NB4 (cell line): ENCODE results near the gene MFF.

ENCODE experiments used
- POLR2A ChIP-seq: IDR thresholded peaks from 2 replicates; pipeline ENCODE4 v1.6.1; 2011; ENCODE audit warnings: mild to moderate bottlenecking; ENCODE audit not compliant: insufficient read length; ENCODE audit errors: extremely low read depth
- TF ChIP-seq, protein P1 (sequence below): IDR thresholded peaks from one replicate; pipeline ENCODE4 v1.5.1; 2012; ENCODE audit warnings: low read depth, low read length

- TF ChIP-seq, protein P1, sequence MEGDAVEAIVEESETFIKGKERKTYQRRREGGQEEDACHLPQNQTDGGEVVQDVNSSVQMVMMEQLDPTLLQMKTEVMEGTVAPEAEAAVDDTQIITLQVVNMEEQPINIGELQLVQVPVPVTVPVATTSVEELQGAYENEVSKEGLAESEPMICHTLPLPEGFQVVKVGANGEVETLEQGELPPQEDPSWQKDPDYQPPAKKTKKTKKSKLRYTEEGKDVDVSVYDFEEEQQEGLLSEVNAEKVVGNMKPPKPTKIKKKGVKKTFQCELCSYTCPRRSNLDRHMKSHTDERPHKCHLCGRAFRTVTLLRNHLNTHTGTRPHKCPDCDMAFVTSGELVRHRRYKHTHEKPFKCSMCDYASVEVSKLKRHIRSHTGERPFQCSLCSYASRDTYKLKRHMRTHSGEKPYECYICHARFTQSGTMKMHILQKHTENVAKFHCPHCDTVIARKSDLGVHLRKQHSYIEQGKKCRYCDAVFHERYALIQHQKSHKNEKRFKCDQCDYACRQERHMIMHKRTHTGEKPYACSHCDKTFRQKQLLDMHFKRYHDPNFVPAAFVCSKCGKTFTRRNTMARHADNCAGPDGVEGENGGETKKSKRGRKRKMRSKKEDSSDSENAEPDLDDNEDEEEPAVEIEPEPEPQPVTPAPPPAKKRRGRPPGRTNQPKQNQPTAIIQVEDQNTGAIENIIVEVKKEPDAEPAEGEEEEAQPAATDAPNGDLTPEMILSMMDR, result no peak
- TF ChIP-seq POLR2A, result no peak
These were observed 19.2 kb downstream of the MFF start for GRCh38 chr2:227344231-227344630.
